Activated T-cell treated with anti-CD3 and anti-CD28 coated beads, Interleukin-2, amount 50 U/mL, for 1 hour (primary cell): ENCODE results near the gene IL18RAP.

Experiments used
- DNase-seq: peaks from one replicate; pipeline ENCODE4 v3.0.0-alpha.2; 2020

Gene IL18RAP

DNA sequence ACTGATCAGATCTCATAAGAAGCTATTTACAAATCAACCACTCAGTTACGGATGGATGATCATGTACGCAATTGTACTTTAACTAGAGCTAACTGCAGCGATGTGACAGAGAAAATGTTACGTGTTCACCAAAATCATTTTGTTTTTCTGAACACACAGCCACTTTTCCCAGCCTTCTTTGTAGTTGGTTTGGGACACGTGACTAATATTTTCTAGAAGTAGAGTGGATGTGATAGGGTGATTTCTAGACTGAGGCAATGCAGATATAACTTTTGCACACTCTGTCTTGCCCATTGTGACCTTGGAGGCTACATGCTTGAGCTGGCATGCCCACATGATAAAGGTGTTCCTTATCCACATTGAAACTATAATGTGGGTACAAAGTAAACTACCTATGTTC, 40.2 kb downstream of the IL18RAP start:
- no peak for DNase-seq

GRCh38 chr2:102470168-102470567, 47.2 kb downstream of the IL18RAP start:
- no peak for DNase-seq

- peak; percentile 48 for DNase-seq
These were observed 50.1 kb downstream of the IL18RAP start, which contains the start of gene SLC9A4 for GRCh38 chr2:102473020-102473419. TSS of gene SLC9A4 (plus strand) at chr2:102473226. CDS start at chr2:102473760, 534 bp downstream.

GRCh38 chr2:102473631-102474030, 50.7 kb downstream of the IL18RAP start:
- DNase-seq, result no peak

GRCh38 chr2:102474785-102475184, 51.8 kb downstream of the IL18RAP start:
- no peak for DNase-seq

DNA sequence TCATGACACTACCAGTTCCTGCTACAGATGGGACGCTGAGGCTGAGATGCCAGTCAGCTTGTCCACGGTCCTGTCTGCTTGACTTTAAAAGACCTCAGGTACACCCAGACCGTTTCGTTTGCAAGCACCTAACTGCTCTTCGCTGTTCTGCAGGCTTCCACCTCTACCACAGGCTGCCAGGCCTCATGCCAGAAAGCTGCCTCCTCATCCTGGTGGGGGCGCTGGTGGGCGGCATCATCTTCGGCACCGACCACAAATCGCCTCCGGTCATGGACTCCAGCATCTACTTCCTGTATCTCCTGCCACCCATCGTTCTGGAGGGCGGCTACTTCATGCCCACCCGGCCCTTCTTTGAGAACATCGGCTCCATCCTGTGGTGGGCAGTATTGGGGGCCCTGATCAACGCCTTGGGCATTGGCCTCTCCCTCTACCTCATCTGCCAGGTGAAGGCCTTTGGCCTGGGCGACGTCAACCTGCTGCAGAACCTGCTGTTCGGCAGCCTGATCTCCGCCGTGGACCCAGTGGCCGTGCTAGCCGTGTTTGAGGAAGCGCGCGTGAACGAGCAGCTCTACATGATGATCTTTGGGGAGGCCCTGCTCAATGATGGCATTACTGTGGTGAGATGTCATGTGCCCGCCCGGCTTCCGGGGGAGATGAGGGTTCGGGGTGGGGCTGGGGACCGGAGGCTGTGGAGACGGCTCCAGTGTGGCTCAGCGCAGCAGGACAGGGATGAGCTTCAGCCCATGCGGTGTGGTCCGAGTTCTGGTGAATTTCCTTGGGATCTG, 55.9 kb downstream of the IL18RAP start:
- no peak for DNase-seq

DNA sequence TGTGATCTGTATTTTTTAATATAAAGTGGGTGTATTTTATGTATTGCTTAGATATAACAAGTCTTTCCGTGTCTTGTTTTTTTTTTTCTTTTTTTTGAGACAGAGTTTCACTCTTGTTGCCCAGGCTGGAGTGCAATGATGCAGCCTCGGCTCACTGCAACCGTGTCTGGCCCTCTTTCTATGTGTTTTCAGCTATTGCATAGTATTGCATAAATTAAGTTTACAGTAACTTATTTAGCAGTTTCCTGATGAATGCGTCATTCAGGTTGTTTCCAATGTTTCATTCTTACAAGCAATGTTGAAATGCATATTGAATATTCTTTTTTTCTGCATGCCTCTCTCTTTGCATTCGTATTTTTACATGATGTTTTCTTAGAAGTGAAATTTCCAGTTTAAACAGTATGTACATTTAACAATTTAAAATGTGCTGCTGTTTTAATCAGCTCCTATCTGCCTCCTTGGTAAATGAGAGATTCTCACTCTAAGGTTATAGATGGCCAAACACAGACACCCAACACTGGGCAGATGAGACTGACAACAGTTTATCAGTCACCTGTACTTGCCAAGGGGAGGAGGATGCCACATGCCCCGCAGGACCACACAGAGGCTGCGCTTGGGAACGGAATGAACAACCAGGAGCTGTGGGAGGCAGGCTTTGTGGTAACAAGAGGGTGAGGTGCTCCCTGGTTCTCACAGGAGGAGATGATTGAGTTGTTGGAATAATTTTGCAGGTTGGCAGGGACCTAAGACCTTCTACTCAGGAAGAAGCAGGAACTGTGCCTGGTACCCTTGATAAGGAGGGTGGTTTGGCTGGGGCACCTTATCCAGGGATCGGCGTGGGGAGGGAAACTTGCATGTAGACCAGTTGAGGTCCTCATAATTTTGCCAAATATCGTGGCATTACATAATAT, 57.6 kb downstream of the IL18RAP start:
- no peak for DNase-seq

- DNase-seq, result no peak
These were observed 59.0 kb downstream of the IL18RAP start for GRCh38 chr2:102481931-102482330.

GRCh38 chr2:102483086-102483485, 60.1 kb downstream of the IL18RAP start:
- DNase-seq, result no peak

DNA sequence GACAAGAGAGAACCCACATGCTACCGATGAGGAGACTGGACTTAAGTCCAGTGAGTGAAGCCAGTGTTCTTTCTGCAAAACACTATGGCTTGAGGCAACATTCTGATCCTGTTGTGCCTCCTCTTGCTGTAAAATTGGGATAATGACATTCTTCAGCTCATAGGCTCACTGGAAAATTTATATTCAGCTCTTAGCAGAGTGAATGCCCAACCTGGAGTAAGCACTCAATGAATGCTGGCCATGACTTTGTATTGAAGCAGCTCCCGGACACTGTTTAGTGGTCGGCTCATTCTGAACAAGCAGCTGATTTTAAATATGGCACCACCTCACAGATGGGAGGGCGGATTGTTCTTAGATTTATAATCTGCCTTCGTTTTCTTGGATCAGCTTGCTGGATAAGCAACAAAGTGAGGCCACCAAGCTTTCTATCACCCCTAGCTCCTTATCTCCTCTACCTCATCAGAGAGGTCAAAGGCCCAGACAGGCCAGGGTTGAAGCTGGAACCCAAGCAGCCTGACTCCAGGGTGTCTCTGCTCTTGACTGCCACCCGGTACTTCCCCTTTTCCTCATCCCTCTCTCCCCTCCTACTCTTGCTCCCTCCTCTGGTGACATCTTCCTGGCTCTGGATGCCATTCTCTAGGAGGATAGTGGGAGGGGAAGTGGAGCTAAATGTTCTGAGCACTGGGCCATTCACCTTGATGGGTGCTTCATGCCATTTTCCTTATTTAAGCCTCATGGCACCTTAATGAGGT, 61.5 kb downstream of the IL18RAP start:
- no peak for DNase-seq

DNA sequence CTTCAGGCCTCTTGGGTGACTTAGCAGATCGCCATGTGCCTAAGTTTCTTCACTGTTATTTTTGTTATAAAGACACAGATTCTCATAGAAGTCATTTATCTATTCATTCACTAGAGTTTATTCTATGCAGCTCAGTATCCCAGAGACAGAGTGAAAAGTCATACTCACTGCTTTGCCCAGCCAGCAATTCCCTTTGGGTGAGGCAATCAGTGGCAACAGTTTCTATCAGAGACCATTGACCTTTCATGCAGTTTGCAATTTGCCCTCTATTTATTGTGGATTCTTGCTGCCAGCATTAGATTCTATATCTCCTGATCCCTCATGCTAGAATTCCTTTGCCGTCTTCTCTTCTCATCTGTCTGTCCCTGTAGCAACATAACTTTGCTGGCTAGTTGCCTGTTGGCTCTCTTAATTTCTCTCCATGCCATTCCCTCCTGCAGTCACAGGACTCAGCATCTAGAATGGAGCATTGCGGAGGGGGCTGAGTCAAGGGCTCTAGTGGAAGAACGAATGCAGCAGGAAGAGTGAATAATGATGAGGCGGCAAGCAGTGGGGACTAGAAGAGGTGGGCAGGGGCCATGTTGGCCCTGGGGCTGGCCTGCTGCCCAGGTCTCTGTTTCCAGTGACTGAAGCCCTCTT, 62.3 kb downstream of the IL18RAP start:
- DNase-seq, result no peak

- DNase-seq, result no peak
These were observed 64.2 kb downstream of the IL18RAP start for GRCh38 chr2:102486941-102487702.

- DNase-seq, result no peak
These were observed 65.0 kb downstream of the IL18RAP start for GRCh38 chr2:102487761-102488462.

DNA sequence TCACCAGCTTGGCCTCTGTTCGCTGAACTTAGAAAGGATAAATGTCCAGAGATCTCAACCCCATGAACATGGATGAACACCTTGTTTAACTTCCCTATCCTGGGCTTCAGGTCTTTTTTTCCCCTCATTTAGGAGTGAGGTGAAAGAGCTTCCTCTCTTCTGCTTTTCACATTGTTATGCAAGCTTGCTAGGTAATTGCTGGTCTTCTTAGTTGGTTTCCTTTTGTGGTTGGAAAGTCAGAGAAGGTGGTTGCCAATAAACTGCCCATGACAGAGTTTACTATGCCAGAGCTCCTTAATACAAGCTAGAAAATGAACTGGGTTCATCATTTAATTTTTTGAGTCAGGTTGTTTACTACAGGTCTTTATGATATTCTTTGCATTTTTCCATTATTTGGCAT, 66.7 kb downstream of the IL18RAP start:
- DNase-seq, result no peak

DNA sequence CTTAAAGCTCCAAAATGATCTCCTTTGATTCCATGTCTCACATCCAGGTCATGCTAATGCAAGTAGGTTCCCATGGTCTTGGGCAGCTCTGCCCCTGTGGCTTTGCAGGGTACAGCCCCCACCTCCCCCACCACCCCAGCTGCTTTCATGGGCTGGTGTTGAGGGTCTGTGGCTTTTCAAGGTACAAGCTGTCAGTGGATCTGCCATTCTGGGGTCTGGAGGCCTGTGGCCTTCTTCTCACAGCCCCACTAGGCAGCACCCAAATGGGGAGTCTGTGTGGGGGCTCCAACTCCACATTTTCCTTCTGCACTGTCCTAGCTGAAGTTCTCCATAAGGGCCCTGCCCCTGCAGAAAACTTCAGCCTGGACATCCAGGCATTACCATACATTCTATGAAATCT, 69.0 kb downstream of the IL18RAP start:
- DNase-seq, result no peak

- no peak for DNase-seq
These were observed 71.6 kb downstream of the IL18RAP start for GRCh38 chr2:102494570-102494969.

- no peak for DNase-seq
These were observed 75.5 kb downstream of the IL18RAP start for GRCh38 chr2:102498414-102498813.

DNA sequence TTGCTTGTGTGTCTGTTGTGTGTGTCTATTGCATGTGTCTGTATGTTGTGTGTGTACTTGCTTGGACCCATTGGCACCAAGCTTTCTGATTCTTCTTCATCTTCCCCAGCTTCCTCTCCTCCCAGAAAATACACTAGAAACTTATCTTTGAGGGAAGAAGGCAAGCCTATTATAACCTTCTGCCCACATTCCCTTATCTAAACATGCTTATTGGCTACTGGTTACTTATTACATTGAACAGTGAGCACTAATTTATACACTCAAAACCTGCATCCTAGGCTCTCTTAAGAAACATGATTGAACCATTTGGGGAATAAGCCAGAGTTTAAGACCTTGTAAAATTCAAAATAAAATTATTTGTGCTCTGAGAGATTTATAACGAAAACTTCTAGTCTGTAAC, 76.6 kb downstream of the IL18RAP start:
- no peak for DNase-seq
